KOPT-K1 (cell line): ENCODE results near the gene DPM3.
A peak's percentile ranks its signal among the peaks of the same experiment; 100 is the strongest.

Experiments used
- H3K27ac ChIP-seq: fragments of 200-600 bp; sonication (generic); 2 replicates; pipeline ENCODE4 v1.5.1; 2016; ENCODE audit warnings: antibody characterized with exemption, mild to moderate bottlenecking, low read depth, low read length; ENCODE audit not compliant: poor library complexity, severe bottlenecking
- H3K36me3 ChIP-seq: fragments of 200-600 bp; sonication (generic); 2 replicates; pipeline ENCODE4 v1.5.1; 2017; ENCODE audit warnings: antibody characterized with exemption, mild to moderate bottlenecking, low read length, moderate library complexity; ENCODE audit not compliant: insufficient read depth
- H3K9me3 ChIP-seq: fragments of 200-600 bp; sonication (generic); 2 replicates; pipeline ENCODE4 v1.5.1; 2017; ENCODE audit warnings: antibody characterized with exemption, low read length, mild to moderate bottlenecking; ENCODE audit not compliant: insufficient read depth, poor library complexity, severe bottlenecking

Gene DPM3

DNA sequence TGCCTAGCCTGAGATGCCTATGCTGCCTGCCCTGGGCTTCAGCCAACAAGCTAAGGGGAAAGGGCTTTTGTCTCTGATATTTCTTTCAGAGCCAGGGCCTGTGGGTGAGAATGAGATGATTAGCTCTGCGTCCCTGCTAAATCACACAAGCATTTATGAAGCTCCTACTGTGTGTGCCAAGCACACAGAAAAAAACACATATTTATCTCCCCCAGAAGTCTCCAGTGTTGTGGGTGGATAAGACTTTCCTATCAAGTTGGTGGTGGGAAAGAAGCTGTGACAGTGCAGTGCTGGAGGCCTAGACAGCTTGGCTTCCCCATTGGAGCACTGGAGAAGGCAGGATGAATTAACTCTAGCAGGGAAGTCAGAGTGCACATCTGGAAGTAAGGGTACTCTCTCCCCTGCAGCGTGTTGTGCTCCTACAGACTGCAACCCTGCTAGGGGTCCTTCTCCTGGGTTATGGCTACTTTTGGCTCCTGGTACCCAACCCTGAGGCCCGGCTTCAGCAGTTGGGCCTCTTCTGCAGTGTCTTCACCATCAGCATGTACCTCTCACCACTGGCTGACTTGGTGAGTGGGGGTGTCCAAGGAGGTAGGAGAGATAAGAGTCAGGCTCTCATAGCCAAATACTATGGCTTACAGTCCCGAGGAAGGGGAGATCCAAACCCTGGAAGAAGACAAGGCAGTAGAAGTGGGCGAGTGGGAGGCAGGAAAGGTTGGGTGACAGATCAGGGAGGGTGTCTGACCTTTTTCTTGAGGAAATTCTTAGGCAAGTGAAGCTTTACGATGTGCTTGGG is 3.0 kb downstream of the DPM3 start:
- Histone ChIP-seq H3K36me3 (no peaks in the 10 kb centered on the region), H3K27ac (peak overlapping the region; percentile 93), H3K9me3 (no peaks in the 10 kb centered on the region)

DNA sequence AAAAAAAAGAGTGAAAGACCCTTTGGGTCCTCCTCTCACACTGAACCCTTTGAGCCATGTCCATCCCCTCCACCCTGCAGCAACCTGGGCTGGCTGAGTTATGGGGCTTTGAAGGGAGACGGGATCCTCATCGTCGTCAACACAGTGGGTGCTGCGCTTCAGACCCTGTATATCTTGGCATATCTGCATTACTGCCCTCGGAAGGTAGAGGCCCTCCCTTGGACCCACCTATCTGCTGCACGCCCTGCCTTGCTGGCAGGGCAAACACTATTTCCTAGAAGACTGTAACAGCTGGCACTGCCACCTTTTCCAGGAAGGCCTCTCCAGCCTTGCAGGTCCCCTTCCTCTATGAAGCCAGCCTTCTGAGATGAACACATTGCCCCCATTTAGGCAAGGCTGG is 3.6 kb downstream of the DPM3 start:
- Histone ChIP-seq H3K9me3 (no peaks in the 10 kb centered on the region), H3K36me3 (no peaks in the 10 kb centered on the region), H3K27ac (peak overlapping the region; percentile 93)

DNA sequence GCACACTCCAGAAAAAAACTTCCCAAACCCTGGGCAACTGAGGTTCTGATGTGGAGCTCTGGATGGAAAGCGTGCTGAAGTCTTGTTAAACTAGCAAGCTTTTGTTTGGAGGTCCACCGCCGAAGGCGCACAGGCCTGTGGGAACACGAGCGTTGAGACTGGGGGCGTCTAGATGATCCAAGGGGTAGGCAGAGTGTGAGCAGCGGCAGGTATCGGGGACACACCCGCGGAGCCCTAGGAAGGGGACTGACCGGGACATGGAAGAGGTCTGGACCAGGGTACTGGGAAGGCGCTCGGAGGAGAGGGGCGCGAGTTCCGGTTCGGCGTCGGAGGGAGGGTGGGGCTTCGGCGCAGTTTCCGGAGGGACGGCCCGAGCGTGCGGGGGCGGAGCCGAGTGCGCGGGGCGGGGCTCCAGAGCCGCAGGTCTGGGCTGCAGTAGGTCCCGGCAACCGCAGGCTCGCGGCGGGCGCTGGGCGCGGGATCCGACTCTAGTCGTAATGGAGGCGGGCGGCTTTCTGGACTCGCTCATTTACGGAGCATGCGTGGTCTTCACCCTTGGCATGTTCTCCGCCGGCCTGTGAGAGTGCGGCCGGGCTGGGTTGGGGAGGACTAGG is 4.8 kb downstream of the DPM3 start, which contains the start of gene SLC50A1:
TSS of gene SLC50A1 (plus strand) at position 438 of the 614 bp plus-strand sequence. CDS start at position 498, 60 bp downstream.
- peak within 1 kb of the TSS; percentile 93 for H3K27ac ChIP-seq
- no peaks in the 10 kb centered on the region for H3K36me3 ChIP-seq
- no peaks in the 10 kb centered on the region for H3K9me3 ChIP-seq

DNA sequence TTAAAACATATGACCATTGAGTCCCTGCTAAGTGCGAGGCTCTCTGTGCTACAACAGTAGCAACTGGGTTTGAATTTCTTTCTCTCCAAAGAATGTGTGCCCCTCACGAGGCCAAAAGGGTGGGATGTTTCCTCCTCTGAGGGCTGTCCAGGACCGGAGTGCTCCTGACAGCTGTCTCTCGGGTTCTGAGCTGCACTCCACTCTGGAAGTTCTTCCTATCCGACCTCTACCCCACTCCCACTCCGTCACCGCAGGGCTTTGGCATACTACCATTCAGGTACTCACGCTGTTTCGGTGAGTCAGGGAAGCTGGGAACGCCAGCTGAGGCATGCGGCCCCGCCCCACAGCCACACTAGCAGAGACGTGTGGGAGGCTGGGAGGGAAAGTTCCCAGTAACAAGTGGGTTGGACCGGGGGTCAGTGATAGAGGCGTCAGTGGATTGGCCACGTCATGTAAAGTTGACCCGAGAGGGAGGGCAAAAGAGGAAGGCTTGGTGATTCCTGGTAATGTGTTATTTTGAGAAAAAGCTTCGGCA is 5.4 kb downstream of the DPM3 start:
- Histone ChIP-seq H3K27ac (peak overlapping the region; percentile 93), H3K36me3 (no peaks in the 10 kb centered on the region), H3K9me3 (no peaks in the 10 kb centered on the region)

DNA sequence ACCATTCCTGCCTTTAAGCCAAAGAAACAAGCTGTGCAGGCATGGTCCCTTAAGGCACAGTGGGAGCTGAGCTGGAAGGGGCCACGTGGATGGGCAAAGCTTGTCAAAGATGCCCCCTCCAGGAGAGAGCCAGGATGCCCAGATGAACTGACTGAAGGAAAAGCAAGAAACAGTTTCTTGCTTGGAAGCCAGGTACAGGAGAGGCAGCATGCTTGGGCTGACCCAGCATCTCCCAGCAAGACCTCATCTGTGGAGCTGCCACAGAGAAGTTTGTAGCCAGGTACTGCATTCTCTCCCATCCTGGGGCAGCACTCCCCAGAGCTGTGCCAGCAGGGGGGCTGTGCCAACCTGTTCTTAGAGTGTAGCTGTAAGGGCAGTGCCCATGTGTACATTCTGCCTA is 6.0 kb downstream of the DPM3 start:
- Histone ChIP-seq H3K9me3 (no peaks in the 10 kb centered on the region), H3K36me3 (no peaks in the 10 kb centered on the region), H3K27ac (no peak overlapping the region)

DNA sequence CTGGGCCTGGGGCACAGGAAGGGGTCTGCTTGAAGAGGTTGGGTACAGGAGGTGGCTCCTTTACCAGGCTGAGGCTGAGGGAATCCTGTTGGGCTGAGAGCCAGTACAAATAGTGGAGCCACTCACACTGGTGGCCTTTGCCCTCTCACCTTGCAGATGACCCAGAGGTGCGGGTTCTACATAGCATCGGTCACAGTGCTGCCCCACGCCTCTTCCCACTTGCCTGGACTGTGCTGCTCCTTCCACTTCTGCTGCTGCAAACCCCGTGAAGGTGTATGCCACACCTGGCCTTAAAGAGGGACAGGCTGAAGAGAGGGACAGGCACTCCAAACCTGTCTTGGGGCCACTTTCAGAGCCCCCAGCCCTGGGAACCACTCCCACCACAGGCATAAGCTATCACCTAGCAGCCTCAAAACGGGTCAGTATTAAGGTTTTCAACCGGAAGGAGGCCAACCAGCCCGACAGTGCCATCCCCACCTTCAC is 6.5 kb downstream of the DPM3 start:
- H3K9me3 ChIP-seq: no peaks in the 10 kb centered on the region
- no peaks in the 10 kb centered on the region for H3K36me3 ChIP-seq
- no peak overlapping the region for H3K27ac ChIP-seq

DNA sequence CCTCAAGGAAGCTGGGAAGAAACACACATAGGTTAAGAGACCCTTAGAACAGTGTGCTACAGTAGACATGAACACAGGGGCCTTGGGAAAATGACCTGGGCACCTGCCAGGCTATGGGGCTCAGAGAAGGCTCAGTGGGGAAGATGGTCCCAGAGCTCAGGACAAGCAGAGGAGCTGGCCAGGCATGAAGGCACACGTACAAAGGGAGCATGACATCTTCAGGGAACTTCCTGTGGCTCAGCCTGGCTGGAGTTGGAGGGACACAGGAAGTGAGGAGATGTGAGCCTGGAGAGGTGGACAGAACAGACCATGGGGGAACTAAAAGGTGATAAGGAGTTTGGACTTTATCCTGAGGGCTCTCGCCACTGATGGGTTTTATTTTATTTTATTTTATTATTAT is 8.5 kb downstream of the DPM3 start:
- Histone ChIP-seq H3K36me3 (no peaks in the 10 kb centered on the region), H3K9me3 (no peaks in the 10 kb centered on the region), H3K27ac (no peak overlapping the region)

DNA sequence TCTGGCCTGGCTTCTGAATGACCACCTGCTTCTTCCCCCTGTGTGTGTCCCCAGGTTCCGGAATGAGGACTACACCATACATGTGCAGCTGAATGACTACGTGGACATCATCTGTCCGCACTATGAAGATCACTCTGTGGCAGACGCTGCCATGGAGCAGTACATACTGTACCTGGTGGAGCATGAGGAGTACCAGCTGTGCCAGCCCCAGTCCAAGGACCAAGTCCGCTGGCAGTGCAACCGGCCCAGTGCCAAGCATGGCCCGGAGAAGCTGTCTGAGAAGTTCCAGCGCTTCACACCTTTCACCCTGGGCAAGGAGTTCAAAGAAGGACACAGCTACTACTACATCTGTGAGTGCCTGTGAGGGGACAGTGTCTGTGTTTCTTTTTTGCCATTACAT is 9.0 kb downstream of the DPM3 start:
- Histone ChIP-seq H3K36me3 (no peaks in the 10 kb centered on the region), H3K9me3 (no peaks in the 10 kb centered on the region), H3K27ac (no peak overlapping the region)

DNA sequence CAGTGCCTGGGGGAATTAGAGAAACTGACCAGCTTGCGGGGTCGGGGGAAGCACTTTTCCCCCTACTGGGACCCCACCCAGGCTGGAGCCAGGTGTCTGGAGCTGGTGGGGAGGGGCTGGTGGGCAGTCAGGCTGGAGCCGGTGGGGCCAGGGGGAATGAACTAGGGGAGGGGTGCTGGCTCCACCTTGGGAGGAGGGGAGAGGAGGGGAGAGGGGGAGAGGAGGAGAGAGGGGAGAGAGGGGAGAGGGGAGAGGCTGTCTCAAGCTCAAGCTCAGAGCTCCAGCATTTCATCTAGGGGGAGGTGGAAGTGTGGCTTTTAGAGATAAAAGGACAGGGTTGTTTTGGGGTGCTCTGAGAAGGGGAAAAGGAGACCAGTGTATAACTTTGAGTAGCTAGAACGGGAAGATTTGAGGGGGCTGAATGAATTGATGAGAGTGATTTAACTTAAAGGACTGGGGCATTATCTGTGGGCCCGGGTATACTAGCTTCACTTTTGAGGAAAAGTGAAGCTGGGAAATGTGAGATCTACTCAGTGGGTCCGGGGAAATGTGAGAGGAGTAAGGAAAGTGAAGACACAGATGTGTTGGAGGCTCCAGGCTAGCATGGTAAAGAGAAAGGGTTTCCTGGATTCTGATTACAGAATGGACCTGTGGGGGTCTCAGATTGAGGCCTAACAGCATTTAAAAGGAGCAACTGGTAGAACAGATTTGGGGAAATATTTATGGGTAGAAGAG is 9.9 kb downstream of the DPM3 start:
- Histone ChIP-seq H3K36me3 (no peaks in the 10 kb centered on the region), H3K9me3 (no peaks in the 10 kb centered on the region), H3K27ac (no peak overlapping the region)

DNA sequence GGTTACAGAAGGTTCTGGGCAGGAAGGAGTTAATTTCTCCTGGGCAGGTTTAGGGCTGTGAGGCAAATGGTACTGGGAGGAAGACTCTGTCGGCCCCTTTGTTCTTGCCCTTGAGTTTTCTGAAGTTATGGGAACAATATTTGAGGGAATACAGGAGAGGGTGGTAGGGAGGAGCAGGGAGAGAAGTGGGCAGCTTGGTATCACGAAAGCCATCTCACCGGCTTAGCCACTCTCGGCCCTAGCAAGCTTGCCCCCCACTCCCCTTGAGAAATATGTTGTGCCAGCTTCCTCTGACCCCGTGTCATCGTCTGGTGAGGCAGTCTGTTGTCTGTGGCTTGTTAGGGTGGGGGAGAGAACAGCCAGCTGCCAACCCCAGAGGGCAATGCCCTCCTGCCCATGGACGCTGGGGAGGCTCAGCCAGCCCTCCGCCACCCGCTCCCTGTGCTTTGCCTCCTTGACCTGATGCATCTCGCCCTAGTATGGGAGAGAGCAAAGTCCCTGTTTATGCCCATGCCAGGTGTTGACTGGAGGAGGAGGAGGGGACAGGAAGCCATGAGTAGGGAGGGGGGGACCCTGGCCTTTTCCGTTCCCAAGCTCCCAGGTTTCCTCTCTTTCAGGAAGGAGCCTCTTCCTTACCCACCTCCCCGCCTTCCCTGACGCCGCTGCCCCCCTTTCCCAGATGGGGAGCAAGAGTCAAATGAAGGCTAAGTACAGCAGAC is 11.4 kb downstream of the DPM3 start:
- no peak overlapping the region for H3K27ac ChIP-seq
- no peaks in the 10 kb centered on the region for H3K36me3 ChIP-seq

DNA sequence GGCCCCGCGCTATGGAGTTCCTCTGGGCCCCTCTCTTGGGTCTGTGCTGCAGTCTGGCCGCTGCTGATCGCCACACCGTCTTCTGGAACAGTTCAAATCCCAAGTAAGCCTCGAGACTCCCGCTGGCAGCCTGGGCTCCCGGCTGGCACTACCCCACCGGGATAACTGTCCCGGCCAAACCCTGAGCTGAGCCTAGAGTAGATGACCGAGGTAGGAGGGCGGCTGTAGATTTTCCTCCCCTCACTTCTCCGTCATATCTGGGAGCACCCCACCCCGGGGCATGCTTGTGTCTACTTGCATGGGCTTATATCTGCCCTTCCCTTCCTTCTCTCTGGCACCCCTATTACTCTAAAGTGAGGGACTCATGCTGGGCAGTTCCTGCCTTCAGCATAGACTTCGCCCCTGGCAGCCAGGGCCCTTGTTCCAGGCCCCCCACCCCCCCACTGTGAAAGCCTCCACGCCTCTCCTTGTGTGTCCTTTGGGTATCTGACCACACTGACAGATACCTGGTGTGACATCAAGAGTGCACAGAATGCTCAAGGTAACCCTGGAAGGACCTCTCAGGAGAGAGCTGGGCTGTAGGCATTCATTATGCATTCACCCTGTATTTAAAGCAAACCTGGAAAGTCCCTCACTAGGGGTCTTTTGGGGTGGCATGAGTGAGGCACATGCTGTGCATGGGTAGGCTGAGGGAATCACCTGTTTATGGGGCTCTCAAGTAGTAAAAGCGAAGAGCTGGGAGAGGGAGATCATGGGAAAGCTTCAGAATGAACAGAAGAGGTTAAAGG is 12.2 kb downstream of the DPM3 start:
- Histone ChIP-seq H3K9me3 (no peaks in the 10 kb centered on the region), H3K36me3 (no peaks in the 10 kb centered on the region), H3K27ac (no peak overlapping the region)

More for the DNA sequence above, 11.4 kb downstream of the DPM3 start:
- no peaks in the 10 kb centered on the region for H3K9me3 ChIP-seq

DNA sequence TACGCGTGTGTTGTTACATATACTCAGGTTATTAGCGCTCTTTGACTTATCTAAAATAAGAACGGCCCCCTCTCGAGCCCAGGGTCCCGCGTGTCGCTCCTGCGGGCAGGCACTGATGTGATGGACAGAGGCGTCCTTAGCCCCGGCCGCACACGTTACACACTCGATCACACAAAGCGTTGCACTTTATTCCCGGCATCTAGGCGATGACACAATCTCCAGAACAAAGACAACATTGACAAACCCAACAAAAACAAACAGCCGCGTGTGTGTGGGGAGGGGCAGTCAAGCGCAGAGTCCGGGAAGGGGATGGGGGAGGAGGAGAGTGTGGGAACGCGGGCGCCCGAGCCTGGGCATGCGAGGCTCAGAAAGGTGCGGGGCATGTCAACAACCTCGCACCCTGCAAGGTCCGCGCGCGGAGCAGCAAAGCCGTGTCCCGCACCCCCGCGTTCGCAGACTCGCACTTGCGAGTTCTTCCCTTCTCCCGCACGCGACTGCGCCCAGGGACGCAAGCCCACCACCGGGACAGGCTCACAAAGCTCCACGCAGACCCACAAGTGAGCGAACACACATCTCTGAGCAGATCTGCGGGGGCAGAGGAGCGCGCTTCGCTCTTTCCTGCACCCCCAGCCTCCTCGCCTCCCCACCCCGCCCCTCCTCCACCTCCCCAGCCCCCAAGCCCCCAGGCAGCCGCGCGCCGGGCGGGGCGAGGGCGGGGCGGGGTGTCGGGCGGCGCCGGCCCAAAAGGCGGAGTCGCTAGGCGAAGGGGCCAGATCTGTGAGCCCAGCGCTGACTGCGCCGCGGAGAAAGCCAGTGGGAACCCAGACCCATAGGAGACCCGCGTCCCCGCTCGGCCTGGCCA is 13.0 kb downstream of the DPM3 start, which contains the start of gene EFNA1:
TSS of gene EFNA1 (plus strand) at position 772 of the 862 bp plus-strand sequence. CDS start 102 bp downstream, outside the sequence.
- no peaks in the 10 kb centered on the region for H3K36me3 ChIP-seq
- H3K9me3 ChIP-seq: no peaks in the 10 kb centered on the region
- H3K27ac ChIP-seq: no peak within 1 kb of the TSS

DNA sequence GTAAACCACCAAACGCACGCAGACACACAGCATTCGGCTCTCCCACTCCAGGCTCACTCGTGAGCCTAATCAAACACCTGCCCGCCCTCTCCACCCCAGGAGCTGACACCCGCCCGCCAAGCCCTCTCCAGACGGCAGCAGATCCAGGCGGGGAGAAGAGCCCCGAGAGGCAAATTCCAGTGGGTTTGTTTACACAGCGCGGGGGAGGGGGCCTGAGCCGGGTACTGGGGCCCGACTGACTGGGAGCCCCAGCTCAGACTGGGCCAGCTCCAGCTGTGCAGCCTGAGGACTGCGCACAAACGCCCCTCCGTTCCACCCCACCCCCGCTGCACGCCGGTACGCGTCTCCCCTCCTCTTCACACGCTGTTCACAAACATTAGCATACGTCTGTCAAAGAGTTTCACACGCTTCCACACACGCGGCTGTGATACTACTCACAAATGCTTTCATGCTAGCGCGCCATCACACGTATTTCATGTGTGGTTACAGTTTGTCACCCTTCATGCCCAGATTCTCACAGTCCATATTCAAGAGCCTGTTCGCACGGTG is 13.7 kb downstream of the DPM3 start:
- no peaks in the 10 kb centered on the region for H3K9me3 ChIP-seq
- no peaks in the 10 kb centered on the region for H3K36me3 ChIP-seq
- no peak overlapping the region for H3K27ac ChIP-seq
